K562 (cell line): Measurements from ENCODE around the gene SNTG2. TPM values are rescaled to one million over a fixed set of nuclear protein-coding genes. Genes with fewer than 3 reads are reported as not detected.

Experiments used
- ATAC-seq: fragments of 200-7000 bp; cut with Tn5 transposase; 3 replicates; pipeline ENCODE4 v1.9.1; 2020; ENCODE audit warnings: moderate library complexity
- BruUV-seq: library from RNA; stranded (reverse); fragments of 400-500 nt; replicated peaks from 2 replicates; lab custom pipeline; 2021; lab: Mats Ljungman, UMichigan
- CTCF ChIA-PET: fragments of 300-600 bp; formaldehyde crosslinking; extraction: SDS; loops from one replicate; lab custom pipeline; 2021; ENCODE audit warnings: low intra/inter-chr PET ratio; lab: Yijun Ruan, JAX
- POLR2A ChIA-PET: fragments of 300-600, 350-650 bp; sonication (Branson Sonifier 250); formaldehyde crosslinking; extraction: SDS; loops from one replicate; lab custom pipeline; 2021; ENCODE audit warnings: antibody characterized with exemption, inconsistent platforms; lab: Yijun Ruan, JAX
- DNase-seq, 4 experiments: peaks; one replicate each; pipeline versions ENCODE4 v3.0.0 to v3.0.0-alpha.2; 2011 to 2018; ENCODE audit warnings: low spot score in 3 of 4, mixed read lengths in 3 of 4; ENCODE audit errors: extremely low read depth in 1 of 4
- FAIRE-seq: peaks from 2 replicates; lab custom pipeline; 2011; peaks lifted over from hg19 to GRCh38; lab: Jason Lieb, UNC
- H2AFZ ChIP-seq: 2 replicates; pipeline ENCODE4 v1.6.0; 2011; ENCODE audit warnings: low read depth, low read length, control low read depth, inconsistent platforms
- H3K27ac ChIP-seq: fragments of 200-600 bp; 3 replicates; pipeline ENCODE4 v1.8.0; 2011; ENCODE audit warnings: low read depth, mild to moderate bottlenecking, control low read depth, inconsistent platforms, low read length, moderate library complexity, mixed read lengths; ENCODE audit errors: extremely low read depth
- H3K27me3 ChIP-seq, 2 experiments: fragments of 300-600 bp in 1 of 2; 2 replicates in 1 of 2; 3 replicates in 1 of 2; pipeline versions ENCODE4 v1.6.0 to v1.8.0; 2011; ENCODE audit warnings: inconsistent platforms in 2 of 2, low read length in 2 of 2, mild to moderate bottlenecking in 1 of 2, mixed read lengths in 1 of 2, moderate library complexity in 1 of 2; ENCODE audit not compliant: control insufficient read depth in 2 of 2, insufficient read depth in 2 of 2
- H3K36me3 ChIP-seq: fragments of 300-600 bp; 3 replicates; pipeline ENCODE4 v1.8.0; 2011; ENCODE audit warnings: mild to moderate bottlenecking, low read length, inconsistent platforms; ENCODE audit not compliant: control insufficient read depth, insufficient read depth
- H3K4me1 ChIP-seq, 2 experiments: fragments of 200-600 bp in 1 of 2; replicated peaks in 1 of 2; 2 replicates in 1 of 2; 3 replicates in 1 of 2; pipeline versions ENCODE4 v1.5.1 to v1.8.0; 2011; ENCODE audit warnings: inconsistent platforms in 2 of 2, low read length in 2 of 2, mild to moderate bottlenecking in 1 of 2, mixed read lengths in 1 of 2, moderate library complexity in 1 of 2; ENCODE audit not compliant: control insufficient read depth in 2 of 2, insufficient read depth in 2 of 2
- H3K4me2 ChIP-seq: 2 replicates; pipeline ENCODE4 v1.6.1; 2011; ENCODE audit warnings: low read length, control low read depth, inconsistent platforms, mixed read lengths; ENCODE audit not compliant: insufficient read depth
- H3K4me3 ChIP-seq: fragments of 200-600 bp; sonication (generic), shearing (Covaris generic); 2 replicates; pipeline ENCODE4 v1.5.1; 2016; ENCODE audit warnings: control low read depth, inconsistent platforms
- H3K79me2 ChIP-seq: fragments of 200-600 bp; 3 replicates; pipeline ENCODE4 v1.8.0; 2011; ENCODE audit warnings: low read length, inconsistent platforms; ENCODE audit not compliant: control insufficient read depth, insufficient read depth
- H3K9ac ChIP-seq, 2 experiments: 2 replicates each; pipeline versions ENCODE4 v1.6.0 to v1.6.1; 2011; ENCODE audit warnings: low read depth in 2 of 2, low read length in 2 of 2, control low read depth in 1 of 2, inconsistent platforms in 1 of 2, mild to moderate bottlenecking in 1 of 2, mixed read lengths in 1 of 2; ENCODE audit not compliant: insufficient read depth in 1 of 2
- H3K9me1 ChIP-seq: one replicate; pipeline ENCODE4 v1.6.0; 2011; ENCODE audit warnings: inconsistent platforms, mild to moderate bottlenecking, low read length, moderate library complexity; ENCODE audit not compliant: control insufficient read depth, insufficient read depth
- H3K9me3 ChIP-seq: replicated peaks from 2 replicates; pipeline ENCODE4 v1.5.1; 2011; ENCODE audit warnings: low read depth, low read length, inconsistent platforms; ENCODE audit not compliant: control insufficient read depth, insufficient read depth
- H4K20me1 ChIP-seq: replicated peaks from 2 replicates; pipeline ENCODE4 v1.6.1; 2011; ENCODE audit warnings: low read length, inconsistent platforms, mixed read lengths; ENCODE audit not compliant: control insufficient read depth, insufficient read depth
- BDP1 ChIP-seq: IDR thresholded peaks from 3 replicates; pipeline ENCODE4 v1.6.1; 2011; ENCODE audit not compliant: insufficient read length, insufficient read depth
- CSDE1 ChIP-seq, 2 experiments: fragments of 450-650 bp; IDR thresholded peaks; 2 replicates each; pipeline ENCODE4 v1.6.1; 2016; ENCODE audit warnings: mild to moderate bottlenecking in 1 of 2
- GABPA ChIP-seq: fragments of 200-800 bp; sonication (Bioruptor generic); conservative IDR thresholded peaks from 2 replicates; pipeline ENCODE4 v1.6.1; 2016; ENCODE audit warnings: low read depth, missing genetic modification characterization, missing compliant biosample characterization
- HDGF ChIP-seq: fragments of 450-650 bp; IDR thresholded peaks from 2 replicates; pipeline ENCODE4 v1.6.1; 2016
- HNRNPH1 ChIP-seq: fragments of 200-400 bp; formaldehyde crosslinking; optimal IDR thresholded peaks from 2 replicates; pipeline ENCODE3; 2017; ENCODE audit warnings: low read depth, mild to moderate bottlenecking, low read length, moderate library complexity
- KLF10 ChIP-seq: fragments of 250-450 bp; sonication (Bioruptor Pico); IDR thresholded peaks from 2 replicates; pipeline ENCODE4 v1.6.1; 2021; ENCODE audit warnings: matching md5 sums
- MYNN ChIP-seq, 2 experiments: sonication (generic); formaldehyde crosslinking in 1 of 2; IDR thresholded peaks; 2 replicates each; pipeline versions ENCODE4 v1.5.0 to v1.6.1; 2016 to 2020; ENCODE audit warnings: antibody characterized with exemption in 1 of 2, missing genetic modification reagents in 1 of 2
- POLR2H ChIP-seq: IDR thresholded peaks from 2 replicates; pipeline ENCODE4 v1.6.1; 2016; ENCODE audit warnings: missing genetic modification characterization, low read depth, mild to moderate bottlenecking, control low read depth, missing compliant biosample characterization, moderate library complexity
- SP1 ChIP-seq: sonication (generic); formaldehyde crosslinking; IDR thresholded peaks from 2 replicates; pipeline ENCODE4 v1.8.1; 2022; ENCODE audit warnings: mild to moderate bottlenecking, missing genetic modification reagents
- TFE3 ChIP-seq: fragments of 450-650 bp; formaldehyde crosslinking; IDR thresholded peaks from 2 replicates; pipeline ENCODE4 v1.4.0; 2020; ENCODE audit warnings: mild to moderate bottlenecking, mixed read lengths
- ZBED1 ChIP-seq: IDR thresholded peaks from 2 replicates; pipeline ENCODE4 v1.6.1; 2014
- ZBTB40 ChIP-seq, 2 experiments: fragments of 450-650 bp in 1 of 2; sonication (generic) in 1 of 2; formaldehyde crosslinking in 1 of 2; IDR thresholded peaks; 2 replicates each; pipeline versions ENCODE4 v1.7.1 to v1.9.0; 2016 to 2022; ENCODE audit warnings: inconsistent platforms in 1 of 2, mild to moderate bottlenecking in 1 of 2, missing genetic modification reagents in 1 of 2
- ZNF134 ChIP-seq: fragments of 250-450 bp; sonication (Bioruptor Pico); conservative IDR thresholded peaks from 2 replicates; pipeline ENCODE4 v1.4.0; 2020
- WGBS: fragments of 100-300 bp; shearing (Covaris generic); methylation state at CpG from one replicate; pipeline ENCODE4 v1.1.6; 2016; ENCODE audit warnings: low coverage, mixed read lengths; ENCODE audit not compliant: insufficient coverage; ENCODE audit errors: missing lambda C conversion rate; 5-methylcytosine and 5-hydroxymethylcytosine counted together
- in situ Hi-C: fragments of 300-500 bp; cut with MboI; formaldehyde crosslinking; loops from 4 replicates; pipeline ENCODE4 v1.15.0; 2018; ENCODE audit warnings: inconsistent platforms, mixed read lengths
- intact Hi-C: fragments of 100-400 bp; cut with micrococcal nuclease; formaldehyde crosslinking; loops from 2 replicates; pipeline ENCODE4 v1.14.2; 2022
- polyA plus RNA-seq, 8 experiments: library from polyadenylated mRNA; depleted of rRNA in 4 of 8; stranded (reverse) in 5 of 8; unstranded in 3 of 8; fragments of >200 nt; fragmentation: Nextera tagmentation in 2 of 8; fragmentation: Illumina TruSeq in 1 of 8; extraction: Ambion mirVana in 2 of 8; extraction: Trizol in 1 of 8; gene quantifications; 2 replicates each; pipeline versions ENCODE4 v1.2.1 to v1.2.3, GENCODE V29; 2011 to 2014; ENCODE audit warnings: inconsistent platforms in 1 of 8, missing spikeins in 1 of 8
- total RNA-seq, 7 experiments: library from RNA; depleted of rRNA in 6 of 7; stranded (reverse); fragments of >200 nt in 6 of 7; fragmentation: Illumina TruSeq in 2 of 7; extraction: Trizol in 2 of 7; gene quantifications; 2 replicates each; pipeline versions ENCODE4 v1.2.1 to v1.2.3, GENCODE V29; 2011 to 2021; ENCODE audit warnings: low replicate concordance in 1 of 7

SNTG2 gene
- total and polyA plus RNA-seq, 9 of the 15 experiments (the other 6 are each of a cell fraction or from before 2014, with no cell fraction given): not detected

GRCh38 chr2:1262609-1263008, 312.0 kb downstream of the SNTG2 start:
- Histone ChIP-seq H4K20me1 (no peaks in the 10 kb centered on the region), H3K9ac (no peak overlapping the region), H3K4me1 (no peaks in the 10 kb centered on the region), H3K4me2 (no peak overlapping the region), H3K9me3 (no peaks in the 10 kb centered on the region), H2AFZ (no peak overlapping the region), H3K36me3 (no peaks in the 10 kb centered on the region), H3K27ac (no peak overlapping the region), H3K27me3 (peaks cover 2 to 10% of the 10 kb centered on the region in 2 experiments; a peak in 2 of 5 replicates), H3K4me3 (no peak overlapping the region), H3K9me1 (no peaks in the 10 kb centered on the region), H3K79me2 (no peaks in the 10 kb centered on the region)
- FAIRE-seq (no peak), ATAC-seq (no peak), DNase-seq (no peak)
- in situ Hi-C loops: no loop called here
- intact Hi-C loops: no loop called here
- ChIA-PET CTCF (no interaction called here), POLR2A (no interaction called here)
- 8% methylated on average over 29 of the region's 29 CpGs for WGBS
- BruUV-seq: no TSS peak
- TF ChIP-seq BDP1: no peak
- no peak for TF ChIP-seq SP1 (CRISPR knock-in tag)
- peak; percentile 37; the same call in 1 of the 2 replicates for TF ChIP-seq ZBTB40 (IDR thresholded peaks at IDR 0.05)
- TF ChIP-seq ZBTB40 (CRISPR knock-in tag; IDR thresholded peaks at IDR 0.05): no peak
- no peak for TF ChIP-seq ZBED1
- TF ChIP-seq POLR2H: no peak
- TF ChIP-seq ZNF134: no peak
- TF ChIP-seq TFE3: no peak
- no peak for TF ChIP-seq MYNN (IDR thresholded peaks at IDR 0.05)
- TF ChIP-seq MYNN (CRISPR knock-in tag; IDR thresholded peaks at IDR 0.05): no peak
- TF ChIP-seq HNRNPH1: no peak
- TF ChIP-seq KLF10 (CRISPR knock-in tag): no peak
- no peak for TF ChIP-seq CSDE1 (IDR thresholded peaks at IDR 0.05)
- TF ChIP-seq GABPA (tag): peak; percentile 61
- TF ChIP-seq HDGF: no peak
